ENCODE results near the gene ILF3. TPM values are rescaled to one million over a fixed set of nuclear protein-coding genes. Genes with fewer than 3 reads are reported as not detected.

ILF3 gene
- total RNA-seq = 100 to 1,000 TPM; 106 to 163 TPM

DNA sequence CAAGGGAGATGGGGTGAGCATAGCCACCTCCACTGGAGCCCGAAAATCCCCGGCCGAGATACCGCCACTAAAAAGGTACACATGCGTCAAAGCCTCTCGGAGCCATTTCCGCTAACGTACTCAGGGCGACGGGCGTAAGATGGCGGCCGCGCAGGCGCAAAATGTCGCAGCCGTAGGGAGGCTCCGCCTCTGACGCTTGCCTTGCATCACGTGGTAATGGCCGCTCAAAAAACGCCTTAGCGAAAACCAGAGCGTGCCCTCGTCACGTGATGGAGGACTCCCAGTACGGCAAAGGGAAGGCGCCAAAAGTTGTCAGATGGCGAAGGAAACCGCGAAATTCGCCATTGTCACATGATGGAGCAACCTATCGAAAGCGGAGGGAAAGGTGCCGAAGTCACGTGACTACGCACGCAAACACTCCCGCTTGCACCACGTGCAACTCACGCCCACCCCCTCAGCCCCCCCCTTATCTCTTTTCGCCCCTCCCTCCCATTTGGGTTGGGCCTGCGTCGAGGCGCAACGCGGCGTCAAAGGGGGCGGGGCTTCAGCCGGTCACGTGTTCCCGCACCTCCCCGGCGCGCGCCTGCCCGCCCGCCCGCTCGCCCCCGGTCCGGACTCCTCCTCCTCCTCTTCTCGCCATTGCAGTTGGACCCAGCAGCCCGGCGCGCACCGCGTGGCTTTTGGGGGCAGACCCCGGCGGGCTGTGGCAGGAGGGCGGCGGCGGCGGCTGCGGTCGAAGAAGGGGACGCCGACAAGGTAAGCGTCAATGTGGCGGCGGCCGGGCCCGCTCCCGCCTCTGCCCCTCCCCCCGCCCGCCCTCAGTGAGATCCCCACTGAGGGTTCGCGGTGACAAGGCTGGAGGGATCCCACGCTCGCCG is at the start of gene ILF3:
Gene ILF3, plus strand, starts transcription at position 615 of the 878 bp plus-strand sequence. CDS start 16,260 bp downstream, outside the sequence.

GRCh38 chr19:10625003-10625761 is 29.0 kb upstream of the ILF3 start, which contains the start of gene SLC44A2:
SLC44A2 (plus strand) TSS chr19:10625553; CDS start chr19:10625634, 81 bp downstream.

DNA sequence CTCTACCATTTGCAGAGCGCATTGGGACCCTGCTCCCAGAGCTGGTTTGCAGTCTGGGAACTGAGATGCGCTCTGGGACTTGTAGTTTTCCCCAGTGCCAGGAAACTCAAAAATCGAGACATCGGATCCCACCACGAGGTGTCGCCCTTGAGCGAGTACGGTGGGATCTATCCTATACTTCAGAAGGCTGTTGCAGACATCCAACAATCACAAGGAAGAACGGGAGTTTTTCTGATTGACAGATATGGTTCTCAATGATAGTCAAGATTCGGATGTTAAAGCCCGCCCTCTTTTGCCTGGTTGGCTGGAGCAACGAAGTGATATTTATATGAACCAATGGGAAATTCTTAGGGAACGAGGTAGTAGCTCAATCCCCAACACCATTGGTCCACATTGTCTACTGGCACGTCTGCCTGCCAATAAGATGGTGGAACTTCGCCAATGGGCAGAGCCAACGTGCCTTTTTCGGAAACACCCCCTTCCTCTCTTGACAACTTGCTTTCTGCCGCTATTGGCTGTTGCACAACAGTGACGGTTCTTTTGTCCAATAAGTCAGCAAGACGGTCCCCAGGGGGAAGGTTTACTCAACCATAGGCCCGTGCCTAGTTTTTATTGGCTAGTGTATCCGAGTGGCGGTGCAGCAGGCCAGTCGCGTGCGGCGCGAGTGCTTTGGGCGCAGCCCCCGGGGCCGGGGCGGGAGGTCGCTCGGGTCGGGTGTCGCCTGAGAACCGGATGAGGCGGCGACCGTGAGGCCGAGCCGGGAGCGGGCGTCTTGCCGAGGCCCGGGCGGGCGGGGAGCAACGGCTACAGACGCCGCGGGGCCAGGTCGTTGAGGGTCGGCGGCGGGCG is 63.4 kb downstream of the ILF3 start, which contains the start of gene DNM2:
Gene DNM2, plus strand, starts transcription at position 724 of the 849 bp plus-strand sequence. CDS start 164 bp downstream, outside the sequence.

Small RNA genes lying within 50 kb of the gene (small RNA-seq; reads per million reads assigned to genes)
- 0 reads per million in 2 donors for gene MIR638

Other genes with a start within 250 kb of the ILF3 start
- 1 to 10 TPM; 5.3 to 6.5 TPM for gene PDE4A, start 233.8 kb upstream of the ILF3 start, total RNA-seq
- 10 to 100 TPM; 67.3 to 71.6 TPM for gene KEAP1, start 151.0 kb upstream of the ILF3 start, total RNA-seq
- gene S1PR5, start 136.9 kb upstream of the ILF3 start, total RNA-seq = under 1 TPM in 1 of 2 donors, not detected in 1; under 0.01 TPM
- 10 to 100 TPM; 26.8 to 35.3 TPM for gene ATG4D, start 110.4 kb upstream of the ILF3 start, total RNA-seq
- gene KRI1, start 88.3 kb upstream of the ILF3 start, total RNA-seq = 10 to 100 TPM in 1 of 2 donors, 1 to 10 TPM in 1; 5.9 to 10.3 TPM
- gene CDKN2D, start 85.4 kb upstream of the ILF3 start, total RNA-seq = 10 to 100 TPM in 1 of 2 donors, 1 to 10 TPM in 1; 10.0 to 12.7 TPM
- not detected for gene AP1M2, start 67.0 kb upstream of the ILF3 start, total RNA-seq
- 1 to 10 TPM; 6.7 to 9.3 TPM for gene SLC44A2, start 28.8 kb upstream of the ILF3 start, total RNA-seq
- 10 to 100 TPM; 27.2 to 38.3 TPM for gene QTRT1, start 47.1 kb downstream of the ILF3 start, total RNA-seq
- 100 to 1,000 TPM; 110 to 114 TPM for gene DNM2, start 63.7 kb downstream of the ILF3 start, total RNA-seq
- gene TMED1, start 181.9 kb downstream of the ILF3 start, total RNA-seq = 10 to 100 TPM; 26.2 to 33.3 TPM
- gene C19orf38, start 194.1 kb downstream of the ILF3 start, total RNA-seq = under 1 TPM; 0.33 to 0.69 TPM
- 10 to 100 TPM; 26.8 to 41.6 TPM for gene CARM1, start 217.2 kb downstream of the ILF3 start, total RNA-seq